OCI-LY3 (cell line): ENCODE data around the gene NASP.
"Not testable (repeated sequence)": the region's sequence is repeated elsewhere in the genome, so short reads cannot be mapped to it uniquely, and the experiment has no call there.

ENCODE experiments used
- H2AFZ ChIP-seq: fragments of 200-600, 300-600 bp; shearing (Covaris generic); 2 replicates; pipeline ENCODE4 v1.6.0; 2014; ENCODE audit warnings: antibody characterized with exemption, low read depth, low read length
- H3K27ac ChIP-seq: fragments of 200-600, 300-600 bp; sonication (generic); 2 replicates; pipeline ENCODE4 v1.5.1; 2014; ENCODE audit warnings: mild to moderate bottlenecking, low read length, moderate library complexity, mixed read lengths
- H3K27me3 ChIP-seq: fragments of 200-600, 300-600 bp; sonication (generic); 2 replicates; pipeline ENCODE4 v1.6.1; 2014; ENCODE audit warnings: low read depth, low read length, mixed read lengths
- H3K36me3 ChIP-seq: fragments of 200-600, 300-600 bp; sonication (generic); replicated peaks from 2 replicates; pipeline ENCODE3; 2014; ENCODE audit warnings: low read depth, low read length, mixed read lengths
- H3K4me1 ChIP-seq: fragments of 300-600, 200-600 bp; sonication (generic); 2 replicates; pipeline ENCODE4 v1.6.1; 2014; ENCODE audit warnings: low read length, mixed read lengths
- H3K4me2 ChIP-seq: fragments of 200-600, 300-600 bp; sonication (generic); 2 replicates; pipeline ENCODE4 v1.6.1; 2014; ENCODE audit warnings: low read length, mixed read lengths
- H3K4me3 ChIP-seq: fragments of 300-600, 200-600 bp; sonication (generic); 2 replicates; pipeline ENCODE4 v1.5.1; 2014; ENCODE audit warnings: antibody characterized with exemption, mild to moderate bottlenecking, low read length, moderate library complexity
- H3K79me2 ChIP-seq: fragments of 300-600, 200-600 bp; shearing (Covaris generic); 2 replicates; pipeline ENCODE4 v1.6.1; 2014; ENCODE audit warnings: mild to moderate bottlenecking, low read length, mixed read lengths
- H3K9ac ChIP-seq: fragments of 300-600, 200-600 bp; shearing (Covaris generic); 2 replicates; pipeline ENCODE4 v1.6.0; 2014; ENCODE audit warnings: mild to moderate bottlenecking, low read length, moderate library complexity
- H3K9me3 ChIP-seq: fragments of 200-600, 300-600 bp; shearing (Covaris generic); 2 replicates; pipeline ENCODE4 v1.6.1; 2014; ENCODE audit warnings: low read length, mixed read lengths; ENCODE audit not compliant: insufficient read depth
- H4K20me1 ChIP-seq: fragments of 200-600, 300-600 bp; sonication (generic); 2 replicates; pipeline ENCODE4 v1.6.1; 2016; ENCODE audit warnings: low read length, mixed read lengths; ENCODE audit not compliant: insufficient read depth
- CTCF ChIP-seq: fragments of 200-600, 300-600 bp; sonication (generic); IDR thresholded peaks from 2 replicates; pipeline ENCODE4 v1.5.1; 2014; ENCODE audit warnings: antibody characterized with exemption, low read length, low read depth
- EZH2phosphoT487 ChIP-seq: fragments of 200-600 bp; shearing (Covaris generic); IDR thresholded peaks from 2 replicates; pipeline ENCODE4 v1.6.1; 2018; ENCODE audit warnings: antibody characterized with exemption, mixed run types, low read depth

Gene NASP

GRCh38 chr1:45586769-45587168, 2.9 kb downstream of the NASP start:
- Histone ChIP-seq H3K9ac (no peak overlapping the region), H3K4me2 (peak overlapping the region; percentile 96), H3K27me3 (no peaks in the 10 kb centered on the region), H3K4me3 (peak overlapping the region; percentile 93), H3K9me3 (no peaks in the 10 kb centered on the region), H3K27ac (peak overlapping the region; percentile 15; the same call in 1 of the 2 replicates), H3K79me2 (peaks cover 79% of the 10 kb centered on the region), H3K36me3 (peaks cover 14% of the 10 kb centered on the region), H3K4me1 (peaks cover 27% of the 10 kb centered on the region), H4K20me1 (peaks cover 62% of the 10 kb centered on the region), H2AFZ (no peak overlapping the region)
- TF ChIP-seq EZH2phosphoT487 (no peak), CTCF (no peak; the same call in 1 of the 2 replicates)

GRCh38 chr1:45589861-45590260, 6.0 kb downstream of the NASP start:
- Histone ChIP-seq H3K9me3 (no peaks in the 10 kb centered on the region), H3K27ac (no peak overlapping the region), H3K27me3 (no peaks in the 10 kb centered on the region), H4K20me1 (peaks cover 59% of the 10 kb centered on the region), H3K36me3 (peaks cover 21% of the 10 kb centered on the region), H2AFZ (no peak overlapping the region), H3K4me3 (no peak overlapping the region), H3K9ac (no peak overlapping the region), H3K79me2 (peaks cover 97% of the 10 kb centered on the region), H3K4me1 (peaks cover 16% of the 10 kb centered on the region), H3K4me2 (no peak overlapping the region)
- TF ChIP-seq CTCF (no peak), EZH2phosphoT487 (no peak)

GRCh38 chr1:45594412-45594811, 10.6 kb downstream of the NASP start:
- TF ChIP-seq CTCF (no peak), EZH2phosphoT487 (no peak)
- Histone ChIP-seq H3K9ac (no peak overlapping the region), H3K9me3 (no peaks in the 10 kb centered on the region), H4K20me1 (peaks cover 41% of the 10 kb centered on the region), H3K27ac (no peak overlapping the region), H3K36me3 (peaks cover 22% of the 10 kb centered on the region), H2AFZ (no peak overlapping the region), H3K4me3 (no peak overlapping the region), H3K79me2 (peaks cover 94% of the 10 kb centered on the region), H3K27me3 (no peaks in the 10 kb centered on the region), H3K4me1 (no peaks in the 10 kb centered on the region), H3K4me2 (no peak overlapping the region)

- not testable (repeated sequence) for H3K27me3 ChIP-seq
- Histone ChIP-seq H4K20me1 (peaks cover 38% of the 10 kb centered on the region), H3K79me2 (peaks cover 94% of the 10 kb centered on the region)
Measured at GRCh38 chr1:45596765-45597164, 12.9 kb downstream of the NASP start.

GRCh38 chr1:45604239-45604638, 20.4 kb downstream of the NASP start:
- Histone ChIP-seq H3K9me3 (no peaks in the 10 kb centered on the region), H3K27ac (no peak overlapping the region), H3K36me3 (peaks cover 32% of the 10 kb centered on the region), H3K79me2 (peaks cover 56% of the 10 kb centered on the region), H3K4me2 (no peak overlapping the region), H3K4me3 (no peak overlapping the region), H2AFZ (no peak overlapping the region), H3K27me3 (no peaks in the 10 kb centered on the region), H4K20me1 (peaks cover 49% of the 10 kb centered on the region), H3K4me1 (peaks cover 9% of the 10 kb centered on the region), H3K9ac (no peak overlapping the region)
- TF ChIP-seq EZH2phosphoT487 (no peak), CTCF (no peak)

More at GRCh38 chr1:45596765-45597164, 12.9 kb downstream of the NASP start:
- not testable (repeated sequence) for H2AFZ ChIP-seq, H3K27ac ChIP-seq, H3K4me1 ChIP-seq, H3K4me3 ChIP-seq, H3K9me3 ChIP-seq, H3K4me2 ChIP-seq, H3K9ac ChIP-seq
- H3K36me3 ChIP-seq, result peaks cover 22% of the 10 kb centered on the region
